ENCODE results near the gene ATG14. TPM values are rescaled to one million over a fixed set of nuclear protein-coding genes. Genes with fewer than 3 reads are reported as not detected.

ATG14 gene
- total and polyA plus RNA-seq, 2 experiments from 2014 or later: 7.3 to 15.2 TPM

- Mint-ChIP-seq H3K9me3 (no peaks in the 10 kb centered on the region), H3K27me3 (ENCODE audit: insufficient read depth, low read depth, poor library complexity) (peaks cover 5% of the 10 kb centered on the region), H3K36me3 (ENCODE audit: low read depth) (peaks cover 6% of the 10 kb centered on the region), H3K4me3 (no peak overlapping the region), H3K4me1 (peaks cover 18% of the 10 kb centered on the region), H3K27ac (no peak overlapping the region)
- Histone ChIP-seq H3K27ac (ENCODE audit: low read depth) (no peak overlapping the region), H3K4me3 (no peak overlapping the region), H3K27me3 (ENCODE audit: insufficient read depth) (no peaks in the 10 kb centered on the region), H3K4me2 (no peak overlapping the region), H2AFZ (no peak overlapping the region), H3K9me2 (ENCODE audit: insufficient read depth) (no peaks in the 10 kb centered on the region), H4K20me1 (replicated peaks; ENCODE audit: insufficient read depth) (peaks cover 6% of the 10 kb centered on the region; the same call in 1 of the 2 replicates), H3K79me2 (replicated peaks; ENCODE audit: insufficient read depth) (peaks cover 8% of the 10 kb centered on the region), H3F3A (replicated peaks; ENCODE audit: low read depth) (no peaks in the 10 kb centered on the region), H3K36me3 (ENCODE audit: insufficient read depth) (no peaks in the 10 kb centered on the region), H3K4me1 (ENCODE audit: insufficient read depth) (peaks cover 14% of the 10 kb centered on the region; the same call in 1 of the 2 replicates)
- ATAC-seq: no peak
- TF ChIP-seq ZNF114 (CRISPR knock-in tag; IDR thresholded peaks at IDR 0.05) (no peak), CTCF (conservative IDR thresholded peaks at IDR 0.05; ENCODE audit: low read depth in 2 of 2) (no peak), EZH2phosphoT487 (IDR thresholded peaks at IDR 0.05; ENCODE audit: unreplicated experiment) (no peak), NANOG (IDR thresholded peaks at IDR 0.05; ENCODE audit: borderline replicate concordance) (no peak), ZNF331 (CRISPR knock-in tag; IDR thresholded peaks at IDR 0.05; ENCODE audit: low read depth) (no peak), POLR2AphosphoS5 (IDR thresholded peaks at IDR 0.05; ENCODE audit: low read depth) (no peak), CREB1 (CRISPR knock-in tag; IDR thresholded peaks at IDR 0.05; ENCODE audit: low read depth) (no peak), JUNB (IDR thresholded peaks at IDR 0.05; ENCODE audit: unreplicated experiment) (no peak), EZH2 (IDR thresholded peaks at IDR 0.05; ENCODE audit: low read depth, unreplicated experiment) (no peak), ETS1 (IDR thresholded peaks at IDR 0.05) (no peak), ZNF462 (CRISPR knock-in tag; IDR thresholded peaks at IDR 0.05) (no peak), REST (IDR thresholded peaks at IDR 0.05; ENCODE audit: unreplicated experiment) (no peak), STAT1 (IDR thresholded peaks at IDR 0.05; ENCODE audit: unreplicated experiment) (no peak)
- no peak for DNase-seq (ENCODE audit: low spot score)
These were observed 62.1 kb downstream of the ATG14 start for GRCh38 chr14:55349565-55349964.

Measured in GM23338 (cell line).